Gastrocnemius medialis (tissue), 4 donors: ENCODE results near the gene SLC6A2.

Experiments used
- CTCF ChIP-seq, 5 experiments: fragments of 450-650 bp in 3 of 5; fragments of 200-600 bp in 2 of 5; sonication (generic) in 2 of 5; IDR thresholded peaks in 4 of 5; conservative IDR thresholded peaks in 1 of 5; 1 replicate in 4 of 5; 2 replicates in 1 of 5; pipeline ENCODE4 v1.5.1; 2016 to 2019; ENCODE audit warnings: antibody characterized with exemption in 5 of 5, mild to moderate bottlenecking in 3 of 5, moderate library complexity in 3 of 5
- POLR2A ChIP-seq, 2 donors: fragments of 450-650 bp; IDR thresholded peaks; one replicate each; pipeline ENCODE4 v1.6.1; 2017; ENCODE audit warnings: antibody characterized with exemption in 2 of 2, mild to moderate bottlenecking in 2 of 2, moderate library complexity in 2 of 2

- TF ChIP-seq CTCF (IDR thresholded peaks at IDR 0.05 in 4 of 5, conservative IDR thresholded peaks at IDR 0.05 in 1 of 5) = no peak
- TF ChIP-seq POLR2A (IDR thresholded peaks at IDR 0.05) = no peak
Measured at GRCh38 chr16:55647798-55648197, 8.0 kb upstream of the SLC6A2 start.
